ENCODE data around the gene TTLL3.

Gene TTLL3

GRCh38 chr3:9861201-9861600 lies 51.1 kb downstream of the TTLL3 start:
- TF ChIP-seq FOXP2 (optimal IDR thresholded peaks at IDR 0.05; ENCODE audit: borderline replicate concordance, extremely low read depth, extremely low read length, insufficient read depth) (no peak), POLR2AphosphoS5 (IDR thresholded peaks at IDR 0.05; ENCODE audit: low read depth, low read length) (no peak), TAF1 (IDR thresholded peaks at IDR 0.05; ENCODE audit: borderline replicate concordance, insufficient read depth, low read length) (no peak)

- TF ChIP-seq FOXP2 (optimal IDR thresholded peaks at IDR 0.05; ENCODE audit: borderline replicate concordance, extremely low read depth, extremely low read length, insufficient read depth) (no peak), TAF1 (IDR thresholded peaks at IDR 0.05; ENCODE audit: borderline replicate concordance, insufficient read depth, low read length) (no peak), REST (IDR thresholded peaks at IDR 0.05; ENCODE audit: insufficient read depth in 1 of 2, low read depth in 2 of 2, low read length in 2 of 2) (no peak), POLR2AphosphoS5 (IDR thresholded peaks at IDR 0.05; ENCODE audit: low read depth, low read length) (no peak), SIN3A (IDR thresholded peaks at IDR 0.05; ENCODE audit: borderline replicate concordance, insufficient read depth, low read length) (no peak)
Observed at GRCh38 chr3:9861626-9862130, 51.6 kb downstream of the TTLL3 start.

GRCh38 chr3:9862391-9863057 lies 52.5 kb downstream of the TTLL3 start:
- no peak for TF ChIP-seq REST (IDR thresholded peaks at IDR 0.05; ENCODE audit: insufficient read depth in 1 of 2, low read depth in 2 of 2, low read length in 2 of 2)
- TF ChIP-seq SIN3A (IDR thresholded peaks at IDR 0.05; ENCODE audit: borderline replicate concordance, insufficient read depth, low read length) = no peak
- TF ChIP-seq FOXP2 (optimal IDR thresholded peaks at IDR 0.05; ENCODE audit: borderline replicate concordance, extremely low read depth, extremely low read length, insufficient read depth) = no peak
- TF ChIP-seq POLR2AphosphoS5 (IDR thresholded peaks at IDR 0.05; ENCODE audit: low read depth, low read length) = no peak
- TF ChIP-seq TAF1 (IDR thresholded peaks at IDR 0.05; ENCODE audit: borderline replicate concordance, insufficient read depth, low read length) = no peak

GRCh38 chr3:9863058-9863772 lies 53.2 kb downstream of the TTLL3 start:
- no peak for TF ChIP-seq REST (IDR thresholded peaks at IDR 0.05; ENCODE audit: insufficient read depth in 1 of 2, low read depth in 2 of 2, low read length in 2 of 2)
- no peak for TF ChIP-seq FOXP2 (optimal IDR thresholded peaks at IDR 0.05; ENCODE audit: borderline replicate concordance, extremely low read depth, extremely low read length, insufficient read depth)
- no peak for TF ChIP-seq SIN3A (IDR thresholded peaks at IDR 0.05; ENCODE audit: borderline replicate concordance, insufficient read depth, low read length)
- TF ChIP-seq POLR2AphosphoS5 (IDR thresholded peaks at IDR 0.05; ENCODE audit: low read depth, low read length) = no peak
- no peak for TF ChIP-seq TAF1 (IDR thresholded peaks at IDR 0.05; ENCODE audit: borderline replicate concordance, insufficient read depth, low read length)

- TF ChIP-seq POLR2AphosphoS5 (IDR thresholded peaks at IDR 0.05; ENCODE audit: low read depth, low read length) = no peak
- TF ChIP-seq TAF1 (IDR thresholded peaks at IDR 0.05; ENCODE audit: borderline replicate concordance, insufficient read depth, low read length) = no peak
- TF ChIP-seq FOXP2 (optimal IDR thresholded peaks at IDR 0.05; ENCODE audit: borderline replicate concordance, extremely low read depth, extremely low read length, insufficient read depth) = no peak
- no peak for TF ChIP-seq REST (IDR thresholded peaks at IDR 0.05; ENCODE audit: insufficient read depth in 1 of 2, low read depth in 2 of 2, low read length in 2 of 2)
- no peak for TF ChIP-seq SIN3A (IDR thresholded peaks at IDR 0.05; ENCODE audit: borderline replicate concordance, insufficient read depth, low read length)
Observed at GRCh38 chr3:9864200-9864927, 54.3 kb downstream of the TTLL3 start.
